NCI-H187 (cell line): ENCODE measurements around the gene GOLGA2.

Experiments
- DNase-seq, 2 experiments: peaks; one replicate each; lab custom pipeline; 2025; lab: John Stamatoyannopoulos, UW

Gene GOLGA2, protein sequence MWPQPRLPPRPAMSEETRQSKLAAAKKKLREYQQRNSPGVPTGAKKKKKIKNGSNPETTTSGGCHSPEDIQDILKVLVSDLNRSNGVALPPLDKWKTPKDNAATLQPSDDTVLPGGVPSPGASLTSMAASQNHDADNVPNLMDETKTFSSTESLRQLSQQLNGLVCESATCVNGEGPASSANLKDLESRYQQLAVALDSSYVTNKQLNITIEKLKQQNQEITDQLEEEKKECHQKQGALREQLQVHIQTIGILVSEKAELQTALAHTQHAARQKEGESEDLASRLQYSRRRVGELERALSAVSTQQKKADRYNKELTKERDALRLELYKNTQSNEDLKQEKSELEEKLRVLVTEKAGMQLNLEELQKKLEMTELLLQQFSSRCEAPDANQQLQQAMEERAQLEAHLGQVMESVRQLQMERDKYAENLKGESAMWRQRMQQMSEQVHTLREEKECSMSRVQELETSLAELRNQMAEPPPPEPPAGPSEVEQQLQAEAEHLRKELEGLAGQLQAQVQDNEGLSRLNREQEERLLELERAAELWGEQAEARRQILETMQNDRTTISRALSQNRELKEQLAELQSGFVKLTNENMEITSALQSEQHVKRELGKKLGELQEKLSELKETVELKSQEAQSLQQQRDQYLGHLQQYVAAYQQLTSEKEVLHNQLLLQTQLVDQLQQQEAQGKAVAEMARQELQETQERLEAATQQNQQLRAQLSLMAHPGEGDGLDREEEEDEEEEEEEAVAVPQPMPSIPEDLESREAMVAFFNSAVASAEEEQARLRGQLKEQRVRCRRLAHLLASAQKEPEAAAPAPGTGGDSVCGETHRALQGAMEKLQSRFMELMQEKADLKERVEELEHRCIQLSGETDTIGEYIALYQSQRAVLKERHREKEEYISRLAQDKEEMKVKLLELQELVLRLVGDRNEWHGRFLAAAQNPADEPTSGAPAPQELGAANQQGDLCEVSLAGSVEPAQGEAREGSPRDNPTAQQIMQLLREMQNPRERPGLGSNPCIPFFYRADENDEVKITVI

DNA sequence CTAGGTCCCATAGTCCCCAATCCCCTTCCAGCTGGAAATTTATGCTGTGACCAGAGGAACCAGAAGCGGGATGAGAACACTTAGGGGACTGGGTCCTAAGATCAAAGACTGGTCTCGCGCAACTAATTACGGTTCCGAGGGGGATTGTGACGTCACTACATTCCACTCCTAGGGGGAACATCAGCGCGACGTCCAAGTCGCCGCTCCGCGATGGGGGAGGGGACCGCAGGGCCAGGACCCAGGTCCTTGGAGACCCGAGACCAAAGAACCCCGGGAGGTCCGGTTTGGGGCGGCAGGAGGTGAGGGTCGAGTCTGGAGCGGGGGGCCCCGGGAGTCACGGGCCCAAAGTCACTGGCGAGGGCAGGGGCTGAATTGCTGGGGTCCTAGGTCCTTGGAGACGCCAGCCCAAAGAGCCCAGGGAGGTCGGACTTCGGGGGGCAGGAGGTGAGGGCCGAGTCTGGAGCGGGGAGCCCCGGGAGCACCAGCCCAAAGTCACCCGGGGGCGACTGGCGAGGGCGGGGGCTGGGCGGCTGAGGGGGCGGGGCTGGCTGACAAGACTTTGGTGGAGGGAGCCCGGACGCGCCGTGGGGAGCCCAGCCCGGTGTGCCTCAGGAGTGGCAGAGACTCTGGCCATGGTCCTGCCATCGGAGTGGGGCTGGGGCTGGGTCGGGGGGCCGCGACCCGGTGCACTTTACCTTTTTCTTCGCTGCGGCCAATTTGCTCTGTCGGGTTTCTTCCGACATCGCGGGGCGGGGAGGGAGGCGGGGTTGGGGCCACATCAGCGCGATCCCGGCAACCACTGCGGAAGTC lies at the start of gene GOLGA2:
GOLGA2 (minus strand) TSS at position 810 of the 810 bp plus-strand sequence; CDS start at position 779, 31 bp downstream.
- no peak for DNase-seq

DNA sequence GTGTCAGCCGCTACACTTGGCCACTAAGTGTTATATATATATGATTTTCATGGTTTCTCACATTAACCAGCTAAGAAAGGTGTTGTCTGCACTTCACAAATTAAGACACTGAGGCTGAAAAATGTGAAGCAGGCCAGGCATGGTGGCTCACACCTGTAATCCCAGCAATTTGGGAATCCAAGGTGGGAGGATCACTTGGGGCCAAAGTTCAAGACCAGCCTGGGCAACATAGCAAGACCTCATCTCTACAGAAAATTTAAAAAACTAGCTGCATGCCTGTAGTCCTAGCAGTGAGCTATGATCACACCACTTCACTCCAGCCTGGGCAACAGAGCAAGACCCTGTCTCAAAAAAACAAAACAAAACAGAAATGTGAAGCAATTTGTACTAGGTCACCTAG lies 48.6 kb upstream of the GOLGA2 start:
- no peak for DNase-seq

DNA sequence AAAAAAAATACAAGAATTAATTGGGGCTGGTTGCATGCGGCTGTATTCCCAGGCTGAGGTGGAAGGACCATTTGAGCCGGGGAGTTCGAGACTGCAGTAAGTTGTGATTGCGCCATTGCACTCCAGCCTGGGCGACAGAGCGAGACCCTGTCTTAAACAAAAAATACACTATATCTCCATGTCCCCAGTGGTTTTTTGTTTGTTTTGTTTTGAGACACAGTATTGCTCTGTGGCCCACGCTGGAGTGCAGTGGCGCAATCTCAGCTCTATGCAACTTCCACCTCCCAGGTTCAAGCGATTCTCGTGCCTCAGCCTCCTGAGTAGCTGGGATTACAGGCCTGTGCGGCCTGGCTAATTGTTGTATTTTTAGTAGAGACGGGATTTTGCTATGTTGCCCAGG lies 48.0 kb upstream of the GOLGA2 start:
- DNase-seq, result no peak

DNA sequence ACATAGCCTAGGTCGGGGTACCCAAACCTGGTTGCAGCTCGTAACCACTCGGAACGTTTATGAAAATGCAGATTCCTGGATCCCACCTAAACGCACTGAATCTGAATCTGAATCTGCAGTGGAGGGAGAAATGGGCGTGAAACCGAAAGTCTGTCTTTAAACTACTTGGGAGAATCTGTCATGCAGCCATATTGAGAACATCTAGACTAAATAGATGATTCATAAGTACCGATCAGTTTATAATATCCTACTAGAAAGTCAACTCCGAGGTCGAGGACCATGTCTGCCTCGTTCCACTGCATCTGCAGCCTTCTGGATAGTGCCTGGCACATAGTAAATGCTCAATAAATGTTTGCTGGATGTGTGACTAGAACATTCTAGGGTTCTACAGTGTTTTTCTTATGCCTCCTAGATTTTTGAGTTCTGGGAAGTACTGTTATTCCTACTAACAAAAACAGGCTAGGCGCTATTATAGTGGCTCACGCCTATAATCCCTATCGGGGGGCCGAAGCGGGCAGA lies 47.5 kb upstream of the GOLGA2 start:
- no peak for DNase-seq

DNA sequence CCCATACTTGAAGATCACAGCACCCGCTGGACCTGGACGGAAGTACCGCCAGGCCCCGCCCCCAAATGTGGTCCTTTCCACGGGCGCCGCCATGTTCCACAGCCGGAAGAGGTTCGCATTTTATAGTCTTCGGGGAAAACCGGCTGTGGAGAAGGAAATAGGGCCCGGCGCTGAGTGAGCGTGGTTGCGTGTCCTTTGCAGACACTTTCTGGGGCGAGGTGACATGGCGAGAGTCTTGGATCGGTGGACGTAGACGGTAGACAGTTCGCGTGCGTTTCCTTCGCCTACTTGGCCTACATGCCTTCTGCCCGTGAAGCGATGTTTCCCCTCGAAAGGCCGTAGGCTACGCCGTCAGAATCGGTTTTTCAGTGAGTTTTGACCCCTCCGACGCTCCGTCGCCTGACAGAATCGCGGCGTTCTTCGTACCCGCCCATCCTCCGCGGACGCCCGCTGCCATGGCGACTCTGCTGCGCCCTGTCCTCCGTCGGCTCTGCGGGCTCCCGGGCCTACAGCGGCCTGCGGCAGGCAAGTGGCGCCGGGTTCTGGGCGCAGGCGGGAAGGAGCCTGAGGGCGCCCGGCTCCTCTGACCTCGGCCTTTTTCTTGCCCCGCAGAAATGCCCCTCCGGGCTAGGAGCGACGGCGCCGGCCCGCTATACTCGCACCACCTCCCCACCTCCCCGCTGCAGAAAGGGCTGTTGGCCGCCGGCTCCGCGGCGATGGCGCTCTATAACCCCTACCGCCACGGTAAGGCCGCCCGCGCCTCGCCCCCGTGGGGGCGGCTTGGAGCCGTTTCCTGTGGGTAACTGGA lies 46.8 kb upstream of the GOLGA2 start, which contains the start of the genes COQ4 and TRUB2:
COQ4 (plus strand) TSS at position 436 of the 808 bp plus-strand sequence; CDS start at position 456, 20 bp downstream.
TRUB2 (minus strand) TSS at position 44 of the 808 bp plus-strand sequence; CDS start at position 5, 39 bp downstream.
- peak; percentile 73 to 87 for DNase-seq

DNA sequence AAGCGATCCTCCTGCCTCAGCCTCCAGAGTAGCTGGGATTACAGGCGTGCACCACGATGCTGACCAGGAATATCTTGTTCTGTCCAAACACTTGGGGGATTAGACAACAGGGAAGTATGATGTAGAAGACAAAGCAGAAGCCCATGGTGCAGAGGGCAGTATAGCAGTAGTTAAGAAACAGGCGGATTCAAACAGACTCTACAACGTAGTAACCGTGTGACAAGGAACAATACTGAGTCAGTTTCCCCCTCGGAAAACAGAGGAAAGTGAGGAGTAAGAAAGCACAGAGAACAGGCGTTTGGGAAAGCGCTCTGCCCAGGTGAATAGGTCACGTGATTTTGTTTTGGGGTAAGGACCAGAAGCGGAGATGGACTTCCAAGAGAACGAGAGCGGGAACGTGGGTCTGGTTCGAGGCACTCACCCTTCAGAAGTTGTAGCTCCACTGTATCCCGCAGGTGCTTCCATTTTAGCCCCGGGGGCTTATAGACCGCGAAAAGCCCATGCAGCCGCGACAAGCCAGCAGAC lies 46.1 kb upstream of the GOLGA2 start:
- DNase-seq, result no peak

DNA sequence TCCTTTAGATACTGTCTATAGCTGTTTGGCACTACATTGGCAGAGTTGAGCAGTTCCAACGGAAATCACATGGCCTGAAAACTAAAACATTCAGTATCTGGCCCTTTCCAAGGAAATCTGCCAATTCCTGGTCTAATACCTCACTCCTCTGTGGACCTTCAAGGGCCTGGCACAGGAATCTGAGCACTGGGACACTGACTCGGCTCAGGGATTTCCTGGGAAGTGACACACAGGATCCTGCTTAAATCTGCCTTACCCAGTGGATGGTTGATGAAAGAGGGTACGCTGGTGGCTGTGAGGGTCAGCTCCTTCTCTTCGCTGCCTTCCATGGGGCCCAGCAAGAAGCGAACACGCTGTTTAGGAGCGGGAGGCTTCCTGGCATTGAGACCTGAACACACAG lies 45.5 kb upstream of the GOLGA2 start:
- DNase-seq, result no peak

DNA sequence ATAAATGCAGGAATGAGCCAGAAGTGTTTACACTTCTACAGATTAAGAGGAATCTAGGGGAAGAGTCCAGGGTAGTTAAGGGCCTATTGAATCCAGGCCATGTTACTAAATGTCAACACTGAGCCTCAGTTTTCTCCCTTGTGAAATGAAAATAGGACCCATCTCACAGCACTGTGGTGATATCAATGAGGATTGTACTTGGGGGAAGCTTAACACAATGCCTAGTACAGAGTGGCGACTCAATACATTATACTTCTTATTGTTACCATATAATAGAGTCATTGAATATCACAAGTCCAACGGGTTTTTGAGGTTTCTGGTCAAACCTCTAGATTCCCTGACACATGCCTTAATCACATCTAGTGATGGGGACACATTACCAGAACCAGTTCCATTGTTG lies 41.8 kb upstream of the GOLGA2 start:
- DNase-seq, result no peak

DNA sequence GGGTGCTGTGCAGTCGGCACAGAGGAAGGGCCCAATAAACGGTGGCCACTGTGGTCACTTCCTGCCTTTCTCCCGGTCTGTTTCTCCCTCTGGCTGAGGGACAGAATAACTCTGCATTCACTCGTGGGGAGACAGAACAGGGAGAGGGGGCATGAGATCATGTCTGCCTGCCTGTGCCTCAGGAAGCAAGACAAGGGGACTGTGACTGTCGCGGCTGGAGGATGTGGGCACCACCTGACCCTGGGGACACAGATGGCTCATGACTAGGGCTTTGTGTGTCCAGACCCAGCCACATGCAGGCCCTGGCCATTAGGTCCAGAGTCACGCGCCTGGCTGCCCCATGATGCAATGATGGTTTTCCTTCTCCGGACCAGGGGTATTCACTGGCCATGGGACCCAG lies 40.6 kb upstream of the GOLGA2 start:
- DNase-seq, result no peak

DNA sequence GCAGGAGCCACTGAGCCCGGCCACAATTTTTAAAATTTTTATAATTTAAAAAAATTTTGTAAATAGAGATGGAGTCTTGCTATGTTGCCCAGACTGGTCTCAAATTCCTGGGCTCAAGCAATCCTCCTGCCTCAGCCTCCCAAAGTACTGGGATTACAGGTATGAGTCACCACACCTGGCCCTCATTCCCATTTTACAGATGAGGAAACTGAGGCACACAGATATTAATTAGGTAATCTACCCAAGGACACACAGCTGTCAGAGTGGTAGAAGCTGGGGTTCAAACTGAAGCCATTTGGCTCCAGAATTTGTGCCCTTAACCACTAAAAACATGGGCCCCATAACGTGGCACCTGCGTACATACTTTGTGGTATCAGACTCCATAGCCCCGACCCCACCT lies 38.9 kb upstream of the GOLGA2 start:
- no peak for DNase-seq

DNA sequence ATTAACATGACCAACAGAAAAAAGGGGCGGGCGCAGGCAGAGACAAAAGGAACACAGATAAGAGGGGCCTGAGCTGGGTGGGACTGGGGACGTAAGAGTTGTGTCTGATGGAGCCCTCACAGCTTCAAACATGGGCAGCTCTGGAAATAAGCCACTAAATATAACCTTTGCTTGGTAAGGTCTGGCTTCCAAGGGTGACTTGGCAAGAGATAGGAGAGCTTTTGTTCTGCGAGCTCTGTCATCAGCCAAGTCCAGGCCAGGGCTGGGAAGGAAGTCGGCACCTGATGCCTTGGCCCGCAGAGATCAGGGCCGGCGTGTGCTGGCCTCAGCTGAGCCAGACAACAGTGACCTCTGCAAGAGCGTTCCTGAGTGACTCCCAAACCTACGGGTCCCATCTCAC lies 34.7 kb upstream of the GOLGA2 start:
- DNase-seq, result no peak

DNA sequence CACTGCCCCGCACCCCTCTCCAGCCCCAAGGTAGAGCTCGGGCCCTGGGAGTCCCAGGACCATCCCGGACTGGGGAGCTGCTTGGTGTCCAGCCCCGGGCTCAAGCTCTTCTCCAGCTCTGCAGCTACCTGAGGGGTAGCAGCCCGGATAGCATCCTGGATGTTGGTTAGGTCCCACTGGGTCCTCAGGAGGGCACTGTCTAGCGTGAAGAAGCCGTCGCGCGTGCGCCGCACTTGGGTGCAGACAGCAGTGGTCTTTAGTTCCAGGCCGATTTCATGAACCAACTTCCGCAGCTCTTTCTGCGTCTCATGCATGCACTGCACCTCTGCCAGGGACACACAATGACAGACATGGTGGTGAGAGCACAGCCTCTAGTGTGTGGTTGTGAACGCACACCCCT lies 33.7 kb upstream of the GOLGA2 start:
- DNase-seq, result no peak

DNA sequence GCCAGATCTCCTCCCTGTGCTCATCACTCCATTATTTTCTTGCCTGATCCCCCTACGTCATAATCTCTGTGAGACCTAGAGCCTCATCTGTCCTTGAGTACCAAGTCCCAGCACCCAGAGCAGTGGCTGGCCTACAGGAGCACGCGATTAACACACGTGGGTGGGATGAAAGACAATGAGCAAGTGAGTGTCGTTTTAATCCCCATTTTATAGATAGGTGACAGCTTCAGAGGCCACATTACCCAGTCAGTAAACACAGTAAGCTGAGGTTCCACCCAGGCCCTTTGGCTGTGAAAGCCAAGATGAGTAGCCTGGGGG lies 29.1 kb upstream of the GOLGA2 start:
- no peak for DNase-seq

DNA sequence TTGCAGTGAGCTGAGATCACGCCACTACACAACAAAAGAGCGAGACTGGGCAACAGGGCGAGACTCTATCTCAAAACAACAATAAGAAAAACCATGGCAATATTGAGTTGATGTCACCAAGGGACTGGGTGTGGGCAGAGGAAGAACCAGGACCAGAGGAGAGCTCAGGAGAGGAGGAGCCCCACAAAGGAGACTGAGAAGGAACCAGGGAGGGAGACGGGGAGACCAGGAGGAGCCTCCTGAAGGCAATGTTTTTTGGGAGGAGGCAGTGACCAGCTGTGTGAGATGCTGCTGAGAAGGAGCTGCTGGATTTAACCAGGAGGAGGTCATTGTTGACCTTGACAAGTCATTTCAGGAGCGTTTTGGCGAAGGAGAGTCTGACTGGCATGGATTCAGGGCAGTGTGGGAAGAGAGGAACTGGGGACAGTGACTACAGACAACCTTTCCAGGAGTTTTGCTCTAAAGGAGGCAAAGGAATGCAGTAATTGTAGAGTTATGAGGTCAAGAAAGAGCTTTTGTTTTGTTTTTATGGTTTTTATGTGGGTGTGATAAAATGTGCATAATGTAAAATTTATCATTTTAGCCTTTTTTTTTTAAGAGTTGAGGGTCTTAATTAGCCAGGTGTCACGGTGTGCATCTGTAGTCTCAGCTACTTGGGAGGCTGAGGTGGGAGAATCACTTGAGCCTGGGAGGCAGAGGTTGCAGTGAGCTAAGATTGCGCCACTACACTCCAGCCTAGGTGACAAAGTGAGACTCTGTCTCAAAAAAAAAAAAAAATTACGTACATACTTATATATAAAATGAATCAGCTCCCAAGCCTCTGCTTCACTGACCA lies 28.5 kb upstream of the GOLGA2 start:
- DNase-seq, result no peak

DNA sequence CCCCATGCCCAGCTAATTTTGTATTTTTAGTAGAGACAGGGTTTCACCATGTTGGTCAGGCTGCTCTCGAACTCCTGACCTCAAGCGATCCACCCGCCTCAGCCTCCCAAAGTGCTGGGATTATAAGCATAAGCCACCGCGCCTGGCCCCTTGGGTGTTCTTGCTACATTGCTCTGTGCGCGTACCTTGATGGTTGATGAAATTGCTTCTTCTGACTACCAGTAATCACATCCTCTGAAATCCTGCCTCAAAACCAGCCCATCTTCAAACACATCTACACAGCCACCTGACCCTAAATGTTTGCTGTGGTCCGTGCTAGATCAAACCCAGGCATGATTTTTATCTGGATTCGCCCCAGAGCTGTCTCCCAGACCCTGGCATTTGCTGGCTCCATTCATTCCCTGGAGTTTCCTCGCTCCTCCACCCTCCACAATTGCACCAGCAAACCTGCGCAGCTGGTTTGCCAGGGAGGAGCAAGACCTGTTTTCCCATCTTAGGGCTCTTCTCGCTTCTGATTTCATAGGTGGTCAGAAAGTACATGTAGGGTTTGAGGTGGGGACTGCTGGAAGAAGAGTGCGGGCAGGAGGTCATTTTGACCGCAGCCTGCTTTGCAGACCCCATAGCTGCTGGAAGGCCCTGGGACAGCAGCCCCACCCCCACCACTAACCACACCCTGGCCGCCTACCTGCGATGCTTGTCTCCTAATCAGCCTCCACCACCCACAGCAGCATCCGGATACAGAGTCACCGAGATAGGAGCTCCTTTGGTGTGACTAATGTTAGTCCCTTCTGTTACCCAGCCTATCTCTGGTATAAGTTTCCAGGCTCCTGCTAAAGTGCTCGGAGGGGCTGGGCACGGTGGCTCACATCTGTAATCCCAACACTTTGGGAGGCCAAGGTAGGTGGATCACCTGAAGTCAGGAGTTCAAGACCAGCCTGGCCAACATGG lies 23.0 kb upstream of the GOLGA2 start:
- no peak for DNase-seq

DNA sequence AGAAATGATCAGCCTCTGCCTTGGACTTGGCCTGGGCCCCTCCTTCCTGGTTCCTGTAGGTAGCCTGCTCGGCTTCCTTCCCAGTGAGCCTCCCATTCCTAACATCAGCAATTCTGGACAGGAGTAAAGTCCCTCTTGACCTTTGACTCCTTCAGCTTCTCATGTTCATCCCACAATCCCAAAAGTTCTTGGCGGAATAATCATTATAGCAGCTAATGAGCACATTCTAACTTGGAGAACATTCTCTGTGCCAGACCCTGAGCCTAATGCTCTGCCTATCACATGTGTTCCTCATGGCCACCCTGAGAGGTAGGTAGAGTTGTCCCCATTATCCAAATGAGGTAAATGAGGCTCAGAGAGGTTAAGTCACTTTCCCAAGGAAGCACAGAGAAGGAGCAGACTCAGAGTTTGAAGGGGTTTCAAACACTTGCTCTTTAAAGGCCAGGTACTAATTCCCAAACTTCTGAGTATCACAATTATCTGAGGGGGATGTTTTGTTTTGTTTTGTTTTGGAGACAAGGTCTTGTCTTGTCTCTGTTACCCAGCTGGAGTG lies 21.5 kb upstream of the GOLGA2 start:
- no peak for DNase-seq

DNA sequence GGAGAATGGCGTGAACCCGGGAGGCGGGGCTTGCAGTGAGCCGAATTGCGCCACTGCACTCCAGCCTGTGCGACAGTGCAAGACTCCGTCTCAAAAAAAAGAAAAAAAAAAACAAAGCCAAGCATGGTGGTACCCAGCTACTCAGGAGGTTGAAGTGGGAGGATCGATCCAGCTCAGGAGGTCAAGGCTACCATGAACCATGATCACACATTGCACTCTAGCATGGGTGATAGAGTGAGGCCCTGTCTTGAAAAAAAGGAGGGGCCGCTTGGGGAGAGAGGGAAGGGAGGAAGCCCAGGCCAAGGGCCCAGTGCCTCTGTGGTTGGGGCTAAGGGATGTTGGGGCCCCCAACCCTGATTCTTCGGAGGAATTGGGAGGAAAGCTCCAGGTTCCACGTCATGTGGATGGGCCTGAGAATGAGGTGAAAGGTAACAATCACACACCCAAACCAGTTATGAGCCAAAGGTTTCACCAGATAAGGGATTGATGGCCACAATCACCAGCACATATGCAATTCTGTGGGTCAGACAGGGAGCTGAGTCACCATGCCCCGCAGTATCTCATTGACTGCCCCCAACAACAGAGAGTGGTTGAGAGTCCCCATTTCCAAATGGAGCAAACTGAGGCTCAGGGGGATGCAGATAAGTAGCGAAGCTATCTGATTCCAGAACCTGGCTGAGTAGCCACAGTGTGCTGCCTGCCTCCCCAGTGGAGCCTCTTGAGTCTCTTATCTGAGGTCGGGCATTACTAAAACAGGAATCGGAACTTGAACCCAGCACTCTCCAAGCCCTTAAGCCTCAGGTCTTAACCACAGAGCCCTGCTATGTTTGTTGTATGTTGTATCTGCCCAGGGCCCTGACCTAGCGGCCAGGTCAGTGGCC lies 20.8 kb upstream of the GOLGA2 start:
- no peak for DNase-seq
